GM18502 (cell line): ENCODE measurements around the gene RIC1.

Experiments used
- ATAC-seq: cut with Tn5 transposase; IDR thresholded peaks from one replicate; pipeline ENCODE4 v1.9.1; 2021; ENCODE audit warnings: mild to moderate bottlenecking; ENCODE audit not compliant: unreplicated experiment, poor library complexity

The RIC1 gene

DNA sequence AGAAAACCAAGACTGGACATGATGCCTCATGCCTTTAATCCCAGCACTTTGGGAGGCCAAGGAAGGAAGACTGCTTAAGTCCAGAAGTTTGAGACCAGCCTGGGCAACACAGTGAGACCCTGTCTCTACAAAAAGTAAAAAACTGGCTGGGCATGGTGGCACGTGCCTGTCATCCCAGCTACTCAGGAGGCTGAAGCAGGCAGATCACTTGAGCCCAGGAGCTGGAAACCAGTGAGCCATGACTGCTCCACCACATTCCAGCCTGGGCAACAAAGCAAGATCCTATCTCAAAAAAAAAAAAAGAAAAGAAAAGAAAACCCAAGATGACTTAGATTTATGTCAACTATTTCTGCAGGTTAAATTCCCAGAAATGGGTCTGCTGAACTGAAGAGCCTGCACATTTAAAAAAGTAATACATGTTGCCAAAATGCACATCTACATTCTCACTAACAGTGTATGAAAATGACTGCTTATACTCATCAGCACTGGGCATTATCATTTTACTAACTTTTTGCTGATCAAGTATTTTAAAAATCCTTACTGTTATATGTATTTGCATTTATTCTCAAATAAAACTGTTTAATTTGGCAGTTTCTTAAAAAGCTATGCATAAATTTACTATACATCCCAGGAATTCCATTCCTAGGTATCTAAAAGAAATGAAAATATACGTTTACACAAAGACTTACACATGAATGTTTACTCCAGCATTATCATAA lies 189.7 kb downstream of the RIC1 start:
- ATAC-seq, result no peak

DNA sequence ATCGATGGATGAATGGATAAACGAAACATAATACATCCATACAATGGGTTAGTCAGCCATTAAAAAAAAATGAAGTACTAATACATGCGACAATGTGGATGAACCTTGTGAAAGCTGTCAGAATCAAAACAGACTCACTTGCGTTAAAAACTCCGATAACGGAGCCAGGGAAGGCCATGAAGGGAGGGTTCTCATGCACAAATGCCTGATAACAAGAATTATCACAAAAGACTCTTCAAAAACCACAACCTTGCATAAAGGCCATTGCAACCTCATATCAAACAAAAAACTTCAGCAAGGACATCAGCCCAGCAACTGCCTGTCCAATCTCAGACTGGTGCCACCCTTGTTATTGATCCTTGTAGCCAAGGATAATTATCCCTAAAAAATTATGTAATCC lies 190.3 kb downstream of the RIC1 start:
- ATAC-seq, result no peak

DNA sequence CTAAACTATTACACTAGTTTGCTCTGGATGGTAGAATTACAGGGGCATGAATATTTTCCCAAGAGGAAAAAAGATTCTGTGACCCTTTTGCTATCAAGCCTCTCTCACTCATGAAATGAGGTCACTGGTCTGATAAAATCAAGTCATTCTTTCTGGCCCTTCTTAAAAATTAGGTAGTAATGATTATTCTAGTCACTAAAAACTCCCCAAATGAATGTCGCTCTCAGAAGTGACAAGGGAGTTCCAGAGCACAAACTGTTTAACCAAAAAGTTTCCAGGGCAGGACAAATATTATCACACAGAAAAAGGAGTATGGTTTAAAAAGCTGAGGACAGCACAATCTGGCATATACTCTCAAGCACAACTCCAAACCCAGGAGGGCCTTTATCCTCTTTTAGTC lies 191.5 kb downstream of the RIC1 start:
- peak; percentile 58 for ATAC-seq

DNA sequence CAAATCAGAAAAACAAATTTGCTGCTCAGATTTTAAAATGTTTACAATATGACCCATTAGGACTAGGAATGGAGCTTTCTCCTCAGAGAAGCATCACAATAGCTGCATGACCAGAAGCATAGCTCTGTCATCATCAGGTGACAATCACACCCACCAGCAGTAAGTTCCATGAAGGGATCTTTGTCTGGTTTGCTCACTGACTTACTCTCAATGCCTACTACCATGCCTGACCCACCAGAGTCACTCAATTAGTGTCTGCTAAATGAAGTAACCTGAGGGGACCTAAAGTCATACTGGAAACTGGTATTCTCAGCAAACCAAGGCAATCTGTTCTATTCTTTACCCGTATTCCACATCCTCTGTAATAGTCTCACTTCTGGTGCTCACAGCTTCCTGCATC lies 196.3 kb downstream of the RIC1 start:
- no peak for ATAC-seq
